Activated CD4-positive, alpha-beta T cell treated with anti-CD3 and anti-CD28 coated beads for 36 hours (primary cell): ENCODE data around the gene SEC62. TPM values are rescaled to one million over a fixed set of nuclear protein-coding genes. Genes with fewer than 3 reads are reported as not detected.

Experiments
- ATAC-seq: fragments of 200-7000 bp; cut with Tn5 transposase; one replicate; pipeline ENCODE4 v1.10.0; 2021; ENCODE audit warnings: mild to moderate bottlenecking, moderate library complexity
- CTCF ChIA-PET: fragments of 350-600 bp; sonication (Branson Sonifier 250); formaldehyde crosslinking; loops from one replicate; lab custom pipeline; 2021; ENCODE audit warnings: antibody characterized with exemption; lab: Charles Lee
- POLR2A ChIA-PET: fragments of 350-600 bp; sonication (Branson Sonifier 250); formaldehyde crosslinking; loops from one replicate; lab custom pipeline; 2021; ENCODE audit warnings: antibody characterized with exemption, inconsistent platforms; lab: Charles Lee
- DNase-seq: peaks from one replicate; pipeline ENCODE4 v3.0.0-alpha.2; 2020
- H3K27ac Mint-ChIP-seq: one replicate; pipeline ENCODE4 v1.8.0; 2021; ENCODE audit warnings: mixed read lengths
- H3K27me3 Mint-ChIP-seq: one replicate; pipeline ENCODE4 v1.8.0; 2021; ENCODE audit warnings: mixed read lengths
- H3K36me3 Mint-ChIP-seq: one replicate; pipeline ENCODE4 v1.8.0; 2021; ENCODE audit warnings: low read depth, mixed read lengths
- H3K4me1 Mint-ChIP-seq: one replicate; pipeline ENCODE4 v1.8.0; 2021; ENCODE audit warnings: mixed read lengths
- H3K4me3 Mint-ChIP-seq: one replicate; pipeline ENCODE4 v1.8.0; 2021; ENCODE audit warnings: mild to moderate bottlenecking, moderate library complexity, mixed read lengths
- H3K9me3 Mint-ChIP-seq: one replicate; pipeline ENCODE4 v1.8.0; 2021; ENCODE audit warnings: low read depth, mixed read lengths
- intact Hi-C, 2 experiments: fragments of 100-400 bp; cut with DNase I in 1 of 2; cut with micrococcal nuclease in 1 of 2; formaldehyde crosslinking; loops; one replicate each; pipeline versions ENCODE4 v1.14.2 to v1.15.1; 2022 to 2024; cut with DNase I, micrococcal nuclease
- total RNA-seq, 2 experiments: library from RNA; stranded (reverse); gene quantifications; one replicate each; pipeline ENCODE4 v1.2.3, GENCODE V29; 2021

SEC62 gene
- total RNA-seq, 2 experiments from 2014 or later = 62.8 to 74.7 TPM

- ATAC-seq (no peak), DNase-seq (no peak)
- peaks cover 2% of the 10 kb centered on the region for H3K9me3 Mint-ChIP-seq
- peaks cover 22% of the 10 kb centered on the region for H3K4me1 Mint-ChIP-seq
- ChIA-PET CTCF (interaction anchor here (1.0 kb wide), 1 partner anchor 10 kb away, joined by 4 read pairs; no protein-coding TSS in a partner anchor), POLR2A (no interaction called here)
- intact Hi-C loops = no loop called here
- no peaks in the 10 kb centered on the region for H3K27me3 Mint-ChIP-seq
- H3K36me3 Mint-ChIP-seq = peaks cover 28% of the 10 kb centered on the region
- no peak overlapping the region for H3K27ac Mint-ChIP-seq
- H3K4me3 Mint-ChIP-seq = no peak overlapping the region
Measured at GRCh38 chr3:169996063-169996462, 29.5 kb downstream of the SEC62 start.

GRCh38 chr3:169998668-169999131 is 32.1 kb downstream of the SEC62 start:
- no peak overlapping the region for H3K4me3 Mint-ChIP-seq
- DNase-seq (peak; percentile 24), ATAC-seq (peak; percentile 61)
- CTCF ChIA-PET = interaction anchor here (0.6 kb wide), 1 partner anchor 222 kb away, joined by 3 read pairs; no protein-coding TSS in a partner anchor
- H3K4me1 Mint-ChIP-seq = peaks cover 36% of the 10 kb centered on the region
- intact Hi-C loops = loop anchor here (1.0 to 2.0 kb wide), 5 partner anchors 31 to 258 kb away; partner anchors contain the start of gene SEC62 (in 1 of the 2)
- H3K36me3 Mint-ChIP-seq = peaks cover 21% of the 10 kb centered on the region
- H3K9me3 Mint-ChIP-seq = peaks cover 2% of the 10 kb centered on the region
- H3K27me3 Mint-ChIP-seq = no peaks in the 10 kb centered on the region
- peak overlapping the region; percentile 89 for H3K27ac Mint-ChIP-seq
- POLR2A ChIA-PET = no interaction called here

- intact Hi-C loops = loop anchor here (1.0 to 2.0 kb wide), 5 partner anchors 32 to 257 kb away; partner anchors contain the start of gene SEC62 (in 1 of the 2)
- CTCF ChIA-PET = interaction anchor here (1.1 kb wide), 2 partner anchors 10 to 32 kb away, joined by 3 to 4 read pairs; partner anchors contain the start of gene SEC62
- ATAC-seq = peak; percentile 94
Measured at GRCh38 chr3:169999433-169999832, 32.8 kb downstream of the SEC62 start.

GRCh38 chr3:170000051-170000450 is 33.4 kb downstream of the SEC62 start:
- ATAC-seq = no peak
- peaks cover 21% of the 10 kb centered on the region for H3K36me3 Mint-ChIP-seq
- intact Hi-C loops = no loop called here

More at GRCh38 chr3:169999433-169999832, 32.8 kb downstream of the SEC62 start:
- peak; percentile 49 for DNase-seq
- Mint-ChIP-seq H3K9me3 (peaks cover 2% of the 10 kb centered on the region), H3K27me3 (no peaks in the 10 kb centered on the region), H3K4me1 (peaks cover 41% of the 10 kb centered on the region), H3K36me3 (peaks cover 21% of the 10 kb centered on the region), H3K4me3 (no peak overlapping the region), H3K27ac (peak overlapping the region; percentile 89)
- POLR2A ChIA-PET = no interaction called here

GRCh38 chr3:170002231-170002630 is 35.6 kb downstream of the SEC62 start:
- peaks cover 14% of the 10 kb centered on the region for H3K36me3 Mint-ChIP-seq
- peaks cover 54% of the 10 kb centered on the region for H3K4me1 Mint-ChIP-seq
- intact Hi-C loops = no loop called here
- DNase-seq (no peak), ATAC-seq (no peak)
- H3K27me3 Mint-ChIP-seq = no peaks in the 10 kb centered on the region
- ChIA-PET CTCF (no interaction called here), POLR2A (interaction anchor here (0.6 kb wide), 1 partner anchor 381 kb away, joined by 3 read pairs; no protein-coding TSS in a partner anchor)
- H3K27ac Mint-ChIP-seq = no peak overlapping the region
- no peak overlapping the region for H3K4me3 Mint-ChIP-seq
- peaks cover 4% of the 10 kb centered on the region for H3K9me3 Mint-ChIP-seq

More at GRCh38 chr3:170000051-170000450, 33.4 kb downstream of the SEC62 start:
- Mint-ChIP-seq H3K9me3 (peaks cover 2% of the 10 kb centered on the region), H3K4me1 (peaks cover 41% of the 10 kb centered on the region), H3K27me3 (no peaks in the 10 kb centered on the region), H3K4me3 (no peak overlapping the region), H3K27ac (no peak overlapping the region)
- no peak for DNase-seq
- ChIA-PET POLR2A (interaction anchor here (0.6 kb wide), 1 partner anchor 423 kb away, joined by 6 read pairs; no protein-coding TSS in a partner anchor), CTCF (interaction anchor here (0.6 to 1.1 kb wide), 5 partner anchors 9 to 64 kb away, joined by 3 to 4 read pairs (median 3); partner anchors contain the start of gene SEC62)

- CTCF ChIA-PET = no interaction called here
- ATAC-seq = no peak
- no peaks in the 10 kb centered on the region for H3K27me3 Mint-ChIP-seq
- POLR2A ChIA-PET = interaction anchor here (0.6 kb wide), 1 partner anchor 27 kb away, joined by 3 read pairs; no protein-coding TSS in a partner anchor
- no peak overlapping the region for H3K4me3 Mint-ChIP-seq
- intact Hi-C loops = no loop called here
- peaks cover 10% of the 10 kb centered on the region for H3K36me3 Mint-ChIP-seq
- DNase-seq = no peak
- H3K9me3 Mint-ChIP-seq = peaks cover 4% of the 10 kb centered on the region
- no peak overlapping the region for H3K27ac Mint-ChIP-seq
- H3K4me1 Mint-ChIP-seq = peaks cover 57% of the 10 kb centered on the region
Measured at GRCh38 chr3:170002879-170003278, 36.3 kb downstream of the SEC62 start.

- ATAC-seq = no peak
- peaks cover 4% of the 10 kb centered on the region for H3K9me3 Mint-ChIP-seq
- H3K36me3 Mint-ChIP-seq = peaks cover 6% of the 10 kb centered on the region
- ChIA-PET CTCF (no interaction called here), POLR2A (interaction anchor here (0.5 to 0.7 kb wide), 2 partner anchors 18 to 162 kb away, joined by 3 to 6 read pairs; no protein-coding TSS in a partner anchor)
- intact Hi-C loops = no loop called here
- peak overlapping the region; percentile 18 for H3K27ac Mint-ChIP-seq
- DNase-seq = no peak
- H3K4me1 Mint-ChIP-seq = peaks cover 53% of the 10 kb centered on the region
- H3K27me3 Mint-ChIP-seq = no peaks in the 10 kb centered on the region
- H3K4me3 Mint-ChIP-seq = no peak overlapping the region
Measured at GRCh38 chr3:170003881-170004356, 37.3 kb downstream of the SEC62 start.

GRCh38 chr3:170007031-170007663 is 40.5 kb downstream of the SEC62 start:
- H3K36me3 Mint-ChIP-seq = no peaks in the 10 kb centered on the region
- peak overlapping the region; percentile 54 for H3K4me3 Mint-ChIP-seq
- H3K27me3 Mint-ChIP-seq = no peaks in the 10 kb centered on the region
- H3K27ac Mint-ChIP-seq = peak overlapping the region; percentile 88
- ATAC-seq = peak; percentile 98
- POLR2A ChIA-PET = interaction anchor here (0.8 kb wide), 1 partner anchor 58 kb away, joined by 4 read pairs; no protein-coding TSS in a partner anchor
- intact Hi-C loops = no loop called here
- peaks cover 37% of the 10 kb centered on the region for H3K4me1 Mint-ChIP-seq
- peaks cover 2% of the 10 kb centered on the region for H3K9me3 Mint-ChIP-seq
- DNase-seq = peak; percentile 65
- CTCF ChIA-PET = interaction anchor here (0.7 to 2.2 kb wide), 6 partner anchors 14 to 410 kb away, joined by 3 to 8 read pairs (median 3); no protein-coding TSS in a partner anchor

- POLR2A ChIA-PET = interaction anchor here (0.6 kb wide), 2 partner anchors 75 to 1215 kb away, joined by 3 read pairs; no protein-coding TSS in a partner anchor
- CTCF ChIA-PET = no interaction called here
- Mint-ChIP-seq H3K4me1 (peaks cover 18% of the 10 kb centered on the region), H3K27me3 (no peaks in the 10 kb centered on the region), H3K36me3 (no peaks in the 10 kb centered on the region), H3K4me3 (no peak overlapping the region), H3K9me3 (peaks cover 2% of the 10 kb centered on the region), H3K27ac (no peak overlapping the region)
- intact Hi-C loops = no loop called here
- ATAC-seq = no peak
- no peak for DNase-seq
Measured at GRCh38 chr3:170010498-170010897, 43.9 kb downstream of the SEC62 start.

- Mint-ChIP-seq H3K9me3 (no peaks in the 10 kb centered on the region), H3K36me3 (no peaks in the 10 kb centered on the region), H3K4me1 (peaks cover 7% of the 10 kb centered on the region), H3K27ac (no peak overlapping the region), H3K27me3 (no peaks in the 10 kb centered on the region), H3K4me3 (no peak overlapping the region)
- CTCF ChIA-PET = interaction anchor here (0.9 to 1.1 kb wide), 2 partner anchors 9 to 150 kb away, joined by 3 read pairs; no protein-coding TSS in a partner anchor
- ATAC-seq = no peak
- intact Hi-C loops = no loop called here
- POLR2A ChIA-PET = interaction anchor here (0.9 kb wide), 1 partner anchor 8 kb away, joined by 3 read pairs; no protein-coding TSS in a partner anchor
- no peak for DNase-seq
Measured at GRCh38 chr3:170012683-170013400, 46.2 kb downstream of the SEC62 start.

- ATAC-seq (no peak), DNase-seq (no peak)
- Mint-ChIP-seq H3K9me3 (no peaks in the 10 kb centered on the region), H3K27me3 (no peaks in the 10 kb centered on the region), H3K4me1 (peaks cover 7% of the 10 kb centered on the region), H3K36me3 (no peaks in the 10 kb centered on the region), H3K27ac (no peak overlapping the region), H3K4me3 (no peak overlapping the region)
- intact Hi-C loops = no loop called here
- ChIA-PET CTCF (no interaction called here), POLR2A (no interaction called here)
Measured at GRCh38 chr3:170016057-170016456, 49.5 kb downstream of the SEC62 start.
